Fibroblast of lung (primary cell): ENCODE results near the gene ACVR2A.

Experiments
- CTCF ChIP-seq, 2 donors: IDR thresholded peaks in 1 of 2; conservative IDR thresholded peaks in 1 of 2; 1 replicate in 1 of 2; 2 replicates in 1 of 2; pipeline ENCODE4 v1.5.1; 2011 to 2012; ENCODE audit warnings: low read length in 2 of 2, control low read depth in 1 of 2, inconsistent platforms in 1 of 2, low read depth in 1 of 2, mild to moderate bottlenecking in 1 of 2
- EZH2 ChIP-seq: IDR thresholded peaks from 2 replicates; pipeline ENCODE4 v1.5.1; 2012; ENCODE audit warnings: low read length, control low read depth, mild to moderate bottlenecking; ENCODE audit errors: missing control alignments

- TF ChIP-seq EZH2, result no peak
- TF ChIP-seq CTCF (conservative IDR thresholded peaks at IDR 0.05 in 1 of 2, IDR thresholded peaks at IDR 0.05 in 1 of 2; ENCODE audit: low read depth in 1 of 2, low read length in 2 of 2), result no peak
Measured at GRCh38 chr2:147844697-147845410, at the start of gene ACVR2A.
